ENCODE data around the gene IL32.

The IL32 gene

DNA sequence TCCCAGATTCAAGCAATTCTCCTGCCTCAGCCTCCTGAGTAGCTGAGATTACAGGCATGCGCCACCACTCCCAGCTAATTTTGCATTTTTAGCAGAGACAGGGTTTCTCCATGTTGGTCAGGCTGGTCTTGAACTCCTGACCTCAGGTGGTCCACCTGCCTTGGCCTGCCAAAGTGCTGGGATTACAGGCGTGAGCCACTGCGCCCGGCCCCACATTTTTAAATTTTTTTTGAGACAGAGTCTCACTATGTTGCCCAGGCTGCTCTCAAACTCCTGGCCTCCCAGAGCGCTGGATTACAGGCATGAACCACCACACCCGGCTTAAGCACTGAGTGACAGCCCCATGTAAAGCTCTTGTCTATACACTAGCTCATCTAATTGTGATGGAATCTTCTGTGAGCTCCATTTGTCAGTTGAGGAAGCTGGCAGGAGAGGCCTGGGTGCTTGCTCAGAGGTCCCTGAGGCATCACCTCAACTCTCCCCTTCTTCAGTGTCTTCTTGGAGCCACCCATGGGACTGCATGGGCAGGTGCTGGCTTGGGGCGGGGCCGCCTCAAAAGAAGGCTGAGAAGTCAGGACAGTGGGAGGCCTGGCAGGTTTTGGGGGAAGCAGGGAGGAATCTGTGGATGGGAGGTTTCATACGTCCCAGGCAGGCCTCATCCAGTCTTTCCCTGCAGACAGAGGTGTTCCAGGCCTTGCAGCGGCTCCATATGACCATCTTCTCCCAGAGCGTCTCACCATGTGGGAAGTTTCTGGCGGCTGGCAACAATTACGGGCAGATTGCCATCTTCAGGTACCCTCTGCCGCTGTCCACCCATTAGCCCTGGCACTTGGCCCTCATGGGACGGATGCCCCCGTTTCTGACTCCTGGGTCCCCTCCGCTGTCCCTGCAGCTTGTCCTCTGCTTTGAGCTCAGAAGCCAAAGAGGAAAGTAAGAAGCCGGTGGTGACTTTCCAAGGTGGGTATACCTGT is 40.1 kb upstream of the IL32 start:
- DNase-seq (ENCODE audit: extremely low read depth, low read depth), result no peak
- H3K4me3 ChIP-seq (replicated peaks; ENCODE audit: low read depth, low read length), result no peak overlapping the region
- TF ChIP-seq, protein P1, sequence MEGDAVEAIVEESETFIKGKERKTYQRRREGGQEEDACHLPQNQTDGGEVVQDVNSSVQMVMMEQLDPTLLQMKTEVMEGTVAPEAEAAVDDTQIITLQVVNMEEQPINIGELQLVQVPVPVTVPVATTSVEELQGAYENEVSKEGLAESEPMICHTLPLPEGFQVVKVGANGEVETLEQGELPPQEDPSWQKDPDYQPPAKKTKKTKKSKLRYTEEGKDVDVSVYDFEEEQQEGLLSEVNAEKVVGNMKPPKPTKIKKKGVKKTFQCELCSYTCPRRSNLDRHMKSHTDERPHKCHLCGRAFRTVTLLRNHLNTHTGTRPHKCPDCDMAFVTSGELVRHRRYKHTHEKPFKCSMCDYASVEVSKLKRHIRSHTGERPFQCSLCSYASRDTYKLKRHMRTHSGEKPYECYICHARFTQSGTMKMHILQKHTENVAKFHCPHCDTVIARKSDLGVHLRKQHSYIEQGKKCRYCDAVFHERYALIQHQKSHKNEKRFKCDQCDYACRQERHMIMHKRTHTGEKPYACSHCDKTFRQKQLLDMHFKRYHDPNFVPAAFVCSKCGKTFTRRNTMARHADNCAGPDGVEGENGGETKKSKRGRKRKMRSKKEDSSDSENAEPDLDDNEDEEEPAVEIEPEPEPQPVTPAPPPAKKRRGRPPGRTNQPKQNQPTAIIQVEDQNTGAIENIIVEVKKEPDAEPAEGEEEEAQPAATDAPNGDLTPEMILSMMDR (IDR thresholded peaks at IDR 0.05; ENCODE audit: low read depth, low read length, missing control alignments), result no peak

DNA sequence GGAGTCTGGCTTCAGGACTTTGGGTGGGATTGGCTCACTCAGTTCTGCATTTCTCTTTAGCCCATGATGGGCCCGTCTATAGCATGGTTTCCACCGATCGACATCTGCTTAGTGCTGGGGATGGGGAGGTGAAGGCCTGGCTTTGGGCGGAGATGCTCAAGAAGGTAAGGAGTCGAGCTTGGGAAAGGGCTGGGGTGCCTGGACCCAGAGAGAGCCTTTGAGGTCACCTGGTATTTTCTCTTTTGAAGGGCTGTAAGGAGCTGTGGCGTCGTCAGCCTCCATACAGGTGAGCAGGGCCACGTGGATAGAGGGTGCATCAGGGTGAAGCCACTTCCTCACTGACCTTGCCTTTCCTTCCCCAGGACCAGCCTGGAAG is 39.4 kb upstream of the IL32 start:
- no peak overlapping the region for H3K4me3 ChIP-seq (replicated peaks; ENCODE audit: low read depth, low read length)
- TF ChIP-seq, protein P1 (IDR thresholded peaks at IDR 0.05; ENCODE audit: low read depth, low read length, missing control alignments), result no peak
- no peak for DNase-seq (ENCODE audit: extremely low read depth, low read depth)

DNA sequence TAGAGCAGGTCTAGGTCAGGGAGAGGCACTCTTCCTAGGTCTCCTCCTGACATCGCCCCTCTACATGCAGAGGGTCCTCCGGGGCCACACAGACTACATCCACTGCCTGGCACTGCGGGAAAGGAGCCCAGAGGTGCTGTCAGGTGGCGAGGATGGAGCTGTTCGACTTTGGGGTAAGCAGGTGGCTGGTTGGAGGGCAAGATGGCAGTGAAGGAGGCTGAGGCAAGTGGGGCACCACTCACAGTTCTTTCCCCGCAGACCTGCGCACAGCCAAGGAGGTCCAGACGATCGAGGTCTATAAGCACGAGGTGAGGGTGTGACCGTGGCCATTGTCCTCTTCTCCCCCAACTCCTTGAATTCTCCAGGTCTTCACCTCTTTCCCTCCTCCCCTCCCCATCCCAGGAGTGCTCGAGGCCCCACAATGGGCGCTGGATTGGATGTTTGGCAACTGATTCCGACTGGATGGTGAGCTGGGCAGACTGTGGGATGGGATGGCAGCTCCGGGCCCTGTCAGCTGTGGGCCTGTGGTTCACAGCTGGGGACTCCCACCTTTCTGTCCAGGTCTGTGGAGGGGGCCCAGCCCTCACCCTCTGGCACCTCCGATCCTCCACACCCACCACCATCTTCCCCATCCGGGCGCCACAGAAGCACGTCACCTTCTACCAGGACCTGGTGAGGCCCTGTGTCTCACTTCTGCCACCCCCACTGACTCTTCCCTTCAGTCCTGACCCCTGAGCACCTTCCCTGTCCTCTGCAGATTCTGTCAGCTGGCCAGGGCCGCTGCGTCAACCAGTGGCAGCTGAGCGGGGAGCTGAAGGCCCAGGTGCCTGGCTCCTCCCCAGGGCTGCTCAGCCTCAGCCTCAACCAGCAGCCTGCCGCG is 38.6 kb upstream of the IL32 start:
- DNase-seq (ENCODE audit: extremely low read depth, low read depth), result no peak

DNA sequence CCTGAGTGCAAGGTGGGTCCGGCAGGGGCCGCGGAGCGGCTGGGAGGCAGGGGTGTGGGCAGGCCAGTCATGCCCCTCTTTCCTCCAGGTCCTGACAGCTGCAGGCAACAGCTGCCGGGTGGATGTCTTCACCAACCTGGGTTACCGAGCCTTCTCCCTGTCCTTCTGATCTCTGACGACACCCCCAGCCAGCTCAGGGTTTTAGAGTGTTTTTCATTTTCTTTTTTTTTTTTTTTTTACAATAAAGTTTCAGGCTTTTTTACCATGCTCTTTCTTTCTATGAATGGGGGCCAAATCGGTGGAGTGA is 38.0 kb upstream of the IL32 start:
- DNase-seq (ENCODE audit: extremely low read depth, low read depth), result no peak
- TF ChIP-seq, protein P1 (IDR thresholded peaks at IDR 0.05; ENCODE audit: low read depth, low read length, missing control alignments), result no peak

More for the DNA sequence above, 38.6 kb upstream of the IL32 start:
- H3K4me3 ChIP-seq (replicated peaks; ENCODE audit: low read depth, low read length), result no peak overlapping the region
- TF ChIP-seq, protein P1 (IDR thresholded peaks at IDR 0.05; ENCODE audit: low read depth, low read length, missing control alignments), result no peak

DNA sequence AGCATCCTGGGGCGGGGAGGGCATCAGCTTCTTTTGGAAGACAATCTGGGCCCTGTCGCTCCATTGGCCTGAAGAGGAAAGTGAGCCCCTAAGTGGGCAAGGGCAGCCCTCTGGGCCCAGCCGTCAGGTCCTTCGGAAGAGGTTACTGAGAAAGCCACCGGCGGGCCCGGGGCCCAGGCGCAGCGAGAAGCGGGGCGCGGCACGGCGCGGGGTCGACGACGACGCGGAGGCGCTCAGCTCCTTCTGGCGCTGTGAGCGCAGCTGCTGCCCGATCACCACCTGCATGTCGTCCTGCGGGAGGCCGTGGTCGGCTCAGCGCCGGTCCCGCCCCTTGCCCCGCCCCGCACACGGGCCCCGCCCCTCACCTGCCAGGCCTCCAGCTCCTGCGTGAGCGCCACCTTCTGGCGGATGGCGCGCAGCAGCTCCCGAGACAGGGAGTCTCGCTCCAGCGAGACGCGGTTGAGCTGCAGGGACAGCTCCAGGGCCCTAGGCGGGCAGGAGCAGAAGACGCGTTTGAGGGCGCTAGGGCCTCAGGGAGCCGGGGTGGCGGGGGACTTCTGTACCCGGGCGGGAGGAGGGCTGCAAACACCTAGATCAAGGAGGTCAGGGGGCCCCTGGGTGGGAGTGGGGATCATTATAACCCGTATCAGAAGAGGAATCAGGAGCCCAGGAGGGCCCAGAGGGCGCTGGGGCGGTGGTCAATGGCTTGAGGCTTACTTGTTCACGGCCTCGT is 37.3 kb upstream of the IL32 start:
- H3K4me3 ChIP-seq (replicated peaks; ENCODE audit: low read depth, low read length), result no peak overlapping the region
- TF ChIP-seq, protein P1 (IDR thresholded peaks at IDR 0.05; ENCODE audit: low read depth, low read length, missing control alignments), result peak; percentile 64
- peak; percentile 17 for DNase-seq (ENCODE audit: extremely low read depth, low read depth)

More for the DNA sequence above, 38.0 kb upstream of the IL32 start:
- H3K4me3 ChIP-seq (replicated peaks; ENCODE audit: low read depth, low read length), result no peak overlapping the region

DNA sequence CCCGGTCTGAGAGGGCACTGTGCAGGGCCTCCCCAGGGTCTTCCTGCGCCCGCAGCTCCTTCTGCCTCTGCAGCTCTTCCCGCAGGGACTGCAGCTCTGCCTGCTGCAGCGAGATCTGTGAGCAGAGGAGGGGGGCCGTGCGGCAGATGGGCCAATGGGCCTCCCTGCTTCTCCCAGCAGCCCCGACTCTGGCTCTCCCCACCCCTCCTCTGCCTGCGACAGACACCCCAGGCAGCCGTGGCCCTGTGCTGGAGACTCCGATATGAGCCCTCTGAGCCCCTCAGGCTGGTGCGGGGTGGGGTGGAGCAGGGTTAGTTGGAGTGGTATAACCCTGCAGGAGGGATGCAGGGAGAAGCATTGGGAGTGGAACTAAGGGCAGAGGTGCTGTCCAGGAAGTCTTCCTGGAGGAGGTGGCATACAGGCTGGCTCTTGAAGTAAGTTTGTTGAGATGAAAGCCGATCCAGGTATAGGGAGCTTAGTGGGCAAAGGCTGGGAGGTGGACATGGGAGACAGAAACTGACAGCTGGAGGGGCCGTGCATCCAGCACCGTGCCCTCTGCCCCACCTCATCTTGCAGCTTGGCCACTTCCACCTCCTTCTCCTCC is 36.6 kb upstream of the IL32 start:
- TF ChIP-seq, protein P1 (IDR thresholded peaks at IDR 0.05; ENCODE audit: low read depth, low read length, missing control alignments), result no peak
- DNase-seq (ENCODE audit: extremely low read depth, low read depth), result no peak
- H3K4me3 ChIP-seq (replicated peaks; ENCODE audit: low read depth, low read length), result no peak overlapping the region

Measured in HFF-Myc (cell line).